Muscle of leg (tissue), 11 donors: ENCODE measurements around the gene LTO1. TPM values are rescaled to one million over a fixed set of nuclear protein-coding genes. Genes with fewer than 3 reads are reported as not detected.

Experiments
- DNase-seq: peaks from one replicate; pipeline ENCODE4 v3.0.0; 2013
- H3K27ac ChIP-seq: one replicate; pipeline ENCODE4 v1.5.1; 2013; ENCODE audit warnings: mild to moderate bottlenecking, low read length, control low read depth
- H3K27me3 ChIP-seq: one replicate; pipeline ENCODE4 v1.6.1; 2013; ENCODE audit warnings: low read length; ENCODE audit not compliant: control insufficient read depth, insufficient read depth
- H3K36me3 ChIP-seq: one replicate; pipeline ENCODE4 v1.6.1; 2013; ENCODE audit warnings: low read length; ENCODE audit not compliant: control insufficient read depth, insufficient read depth
- H3K4me1 ChIP-seq: one replicate; pipeline ENCODE4 v1.6.1; 2013; ENCODE audit warnings: low read length; ENCODE audit not compliant: control insufficient read depth, insufficient read depth
- H3K4me3 ChIP-seq: one replicate; pipeline ENCODE4 v1.5.1; 2013; ENCODE audit warnings: low read length, control low read depth
- H3K9me3 ChIP-seq: replicated peaks from 2 replicates; pipeline ENCODE4 v1.6.1; 2013; ENCODE audit warnings: low read depth, low read length; ENCODE audit not compliant: control insufficient read depth
- WGBS: methylation state at CpG from one replicate; pipeline ENCODE4 v1.1.5; 2013; ENCODE audit warnings: missing lambda C conversion rate; ENCODE audit not compliant: insufficient coverage; 5-methylcytosine and 5-hydroxymethylcytosine counted together
- polyA plus RNA-seq, 8 donors: library from polyadenylated mRNA; unstranded; fragments of 120-200 nt; gene quantifications; one replicate each; pipeline versions ENCODE4 v1.2.1 to v1.2.3, GENCODE V29; 2013; ENCODE audit warnings: inconsistent platforms in 1 of 8, low replicate concordance in 1 of 8; ENCODE audit not compliant: insufficient read length in 8 of 8, insufficient read depth in 1 of 8
- total RNA-seq: library from RNA; stranded (reverse); fragments of 120-200 nt; gene quantifications from one replicate; pipeline ENCODE4 v1.2.4, GENCODE V29; 2013

The LTO1 gene
- total and polyA plus RNA-seq, 9 donors = 12.2 to 22.2 (median 18.7) TPM

- no peak overlapping the region for H3K4me3 ChIP-seq
- H3K4me1 ChIP-seq = peaks cover 23% of the 10 kb centered on the region
- 84% methylated on average over 6 of the region's 23 CpGs for WGBS
- no peak for DNase-seq
- H3K27me3 ChIP-seq = no peaks in the 10 kb centered on the region
- no peak overlapping the region for H3K27ac ChIP-seq
- peaks cover 49% of the 10 kb centered on the region for H3K36me3 ChIP-seq
- H3K9me3 ChIP-seq = no peaks in the 10 kb centered on the region
Measured at GRCh38 chr11:69653406-69653960, 21.7 kb downstream of the LTO1 start.

- Histone ChIP-seq H3K36me3 (peaks cover 53% of the 10 kb centered on the region), H3K27ac (no peak overlapping the region), H3K27me3 (no peaks in the 10 kb centered on the region), H3K4me1 (peaks cover 18% of the 10 kb centered on the region), H3K4me3 (no peak overlapping the region), H3K9me3 (no peaks in the 10 kb centered on the region)
- 43% methylated on average over 5 of the region's 11 CpGs for WGBS
- no peak for DNase-seq
Measured at GRCh38 chr11:69652999-69653398, 22.2 kb downstream of the LTO1 start.

- peaks cover 63% of the 10 kb centered on the region for H3K36me3 ChIP-seq
- peaks cover 15% of the 10 kb centered on the region for H3K4me1 ChIP-seq
- no peaks in the 10 kb centered on the region for H3K27me3 ChIP-seq
- H3K9me3 ChIP-seq = no peaks in the 10 kb centered on the region
- no CpG with 5 or more reads among the region's 15 CpGs for WGBS
- no peak overlapping the region for H3K27ac ChIP-seq
- DNase-seq = no peak
- no peak overlapping the region for H3K4me3 ChIP-seq
Measured at GRCh38 chr11:69651834-69652620, 23.1 kb downstream of the LTO1 start.

GRCh38 chr11:69650832-69651344 lies 24.3 kb downstream of the LTO1 start:
- WGBS = 82% methylated on average over 18 of the region's 23 CpGs

GRCh38 chr11:69650081-69650831 lies 24.9 kb downstream of the LTO1 start:
- H3K27ac ChIP-seq = no peak overlapping the region
- H3K9me3 ChIP-seq = no peaks in the 10 kb centered on the region
- WGBS = 78% methylated on average over 19 of the region's 24 CpGs
- no peak overlapping the region for H3K4me3 ChIP-seq
- H3K27me3 ChIP-seq = no peaks in the 10 kb centered on the region
- H3K4me1 ChIP-seq = peaks cover 27% of the 10 kb centered on the region
- DNase-seq = no peak
- H3K36me3 ChIP-seq = peaks cover 80% of the 10 kb centered on the region

More at GRCh38 chr11:69650832-69651344, 24.3 kb downstream of the LTO1 start:
- DNase-seq = no peak
- H3K9me3 ChIP-seq = no peaks in the 10 kb centered on the region
- peaks cover 21% of the 10 kb centered on the region for H3K4me1 ChIP-seq
- H3K4me3 ChIP-seq = no peak overlapping the region
- peaks cover 74% of the 10 kb centered on the region for H3K36me3 ChIP-seq
- no peak overlapping the region for H3K27ac ChIP-seq
- H3K27me3 ChIP-seq = no peaks in the 10 kb centered on the region

GRCh38 chr11:69649576-69649900 lies 25.6 kb downstream of the LTO1 start:
- H3K4me3 ChIP-seq = no peak overlapping the region
- H3K36me3 ChIP-seq = peaks cover 87% of the 10 kb centered on the region
- no peaks in the 10 kb centered on the region for H3K27me3 ChIP-seq
- H3K9me3 ChIP-seq = no peaks in the 10 kb centered on the region
- no peak overlapping the region for H3K27ac ChIP-seq
- DNase-seq = no peak
- WGBS = 97% methylated on average over 7 of the region's 10 CpGs
- H3K4me1 ChIP-seq = peaks cover 35% of the 10 kb centered on the region

GRCh38 chr11:69648679-69649575 lies 26.2 kb downstream of the LTO1 start:
- H3K4me3 ChIP-seq = no peak overlapping the region
- no peaks in the 10 kb centered on the region for H3K9me3 ChIP-seq
- no peak for DNase-seq
- 87% methylated on average over 30 of the region's 37 CpGs for WGBS
- peaks cover 86% of the 10 kb centered on the region for H3K36me3 ChIP-seq
- peaks cover 41% of the 10 kb centered on the region for H3K4me1 ChIP-seq
- H3K27me3 ChIP-seq = no peaks in the 10 kb centered on the region
- H3K27ac ChIP-seq = no peak overlapping the region

- H3K4me1 ChIP-seq = peaks cover 46% of the 10 kb centered on the region
- no peaks in the 10 kb centered on the region for H3K27me3 ChIP-seq
- WGBS = 71% methylated on average over 21 of the region's 28 CpGs
- H3K9me3 ChIP-seq = no peaks in the 10 kb centered on the region
- no peak overlapping the region for H3K27ac ChIP-seq
- H3K4me3 ChIP-seq = no peak overlapping the region
- no peak for DNase-seq
- peaks cover 84% of the 10 kb centered on the region for H3K36me3 ChIP-seq
Measured at GRCh38 chr11:69647761-69648497, 27.2 kb downstream of the LTO1 start.

GRCh38 chr11:69647390-69647748 lies 27.8 kb downstream of the LTO1 start:
- WGBS = 81% methylated on average over 7 of the region's 11 CpGs

More at GRCh38 chr11:69647390-69647748, 27.8 kb downstream of the LTO1 start:
- Histone ChIP-seq H3K9me3 (no peaks in the 10 kb centered on the region), H3K27me3 (peaks cover 2% of the 10 kb centered on the region), H3K27ac (no peak overlapping the region), H3K36me3 (peaks cover 83% of the 10 kb centered on the region), H3K4me3 (no peak overlapping the region), H3K4me1 (peaks cover 46% of the 10 kb centered on the region)
- DNase-seq = no peak
